Measurements from ENCODE around the gene SUGP2. TPM values are rescaled to one million over a fixed set of nuclear protein-coding genes. Genes with fewer than 3 reads are reported as not detected.

SUGP2 gene
- total RNA-seq, 1 experiment from 2014 or later: 48.9 TPM

DNA sequence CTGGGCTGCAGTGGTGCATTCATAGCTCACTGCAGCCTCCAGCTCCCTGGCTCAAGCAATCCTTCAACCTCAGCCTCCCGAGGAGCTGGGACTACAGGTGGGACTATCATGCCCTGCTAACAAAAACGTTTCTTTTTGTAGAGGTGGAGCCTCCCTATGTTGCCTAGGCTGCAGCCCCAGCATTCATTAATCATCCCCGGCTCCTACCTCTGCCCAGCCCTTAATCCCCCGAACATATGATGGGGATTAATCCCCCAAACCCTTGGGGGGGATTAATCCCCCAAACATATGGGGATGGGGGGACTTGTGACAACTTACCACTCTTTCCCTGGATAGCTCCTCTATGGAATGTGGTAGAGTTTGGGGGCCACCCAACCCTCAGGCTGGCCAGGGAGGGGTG is 45.9 kb downstream of the SUGP2 start:
- Histone ChIP-seq H3K4me3 (ENCODE audit: low read length) (no peak overlapping the region), H3K4me2 (ENCODE audit: low read length) (no peak overlapping the region), H3K27me3 (ENCODE audit: low read length) (no peaks in the 10 kb centered on the region), H4K20me1 (ENCODE audit: low read length) (no peaks in the 10 kb centered on the region), H3F3A (ENCODE audit: low read length, unreplicated experiment) (no peaks in the 10 kb centered on the region), H2AFZ (ENCODE audit: low read length) (no peak overlapping the region), H3K9me2 (replicated peaks; ENCODE audit: low read length) (no peaks in the 10 kb centered on the region), H3K36me3 (ENCODE audit: low read depth, low read length) (0 out of 2 replicates have a peak, but pooled peaks cover 4% of the 10 kb centered on the region), H3K79me2 (ENCODE audit: low read length) (no peaks in the 10 kb centered on the region), H3K9ac (ENCODE audit: low read length) (no peak overlapping the region), H3K9me3 (ENCODE audit: low read length) (no peaks in the 10 kb centered on the region), H3K4me1 (ENCODE audit: insufficient read depth, low read length) (no peaks in the 10 kb centered on the region), H3K27ac (ENCODE audit: low read length) (no peak overlapping the region)
- DNase-seq (no peak), ATAC-seq (peak; percentile 6; the same call in 1 of the 2 replicates)
- TF ChIP-seq EZH2phosphoT487 (IDR thresholded peaks at IDR 0.05; ENCODE audit: borderline replicate concordance, low read length) (no peak), EZH2 (IDR thresholded peaks at IDR 0.05; ENCODE audit: low read length, unreplicated experiment) (no peak)
- TF ChIP-seq, protein P1, sequence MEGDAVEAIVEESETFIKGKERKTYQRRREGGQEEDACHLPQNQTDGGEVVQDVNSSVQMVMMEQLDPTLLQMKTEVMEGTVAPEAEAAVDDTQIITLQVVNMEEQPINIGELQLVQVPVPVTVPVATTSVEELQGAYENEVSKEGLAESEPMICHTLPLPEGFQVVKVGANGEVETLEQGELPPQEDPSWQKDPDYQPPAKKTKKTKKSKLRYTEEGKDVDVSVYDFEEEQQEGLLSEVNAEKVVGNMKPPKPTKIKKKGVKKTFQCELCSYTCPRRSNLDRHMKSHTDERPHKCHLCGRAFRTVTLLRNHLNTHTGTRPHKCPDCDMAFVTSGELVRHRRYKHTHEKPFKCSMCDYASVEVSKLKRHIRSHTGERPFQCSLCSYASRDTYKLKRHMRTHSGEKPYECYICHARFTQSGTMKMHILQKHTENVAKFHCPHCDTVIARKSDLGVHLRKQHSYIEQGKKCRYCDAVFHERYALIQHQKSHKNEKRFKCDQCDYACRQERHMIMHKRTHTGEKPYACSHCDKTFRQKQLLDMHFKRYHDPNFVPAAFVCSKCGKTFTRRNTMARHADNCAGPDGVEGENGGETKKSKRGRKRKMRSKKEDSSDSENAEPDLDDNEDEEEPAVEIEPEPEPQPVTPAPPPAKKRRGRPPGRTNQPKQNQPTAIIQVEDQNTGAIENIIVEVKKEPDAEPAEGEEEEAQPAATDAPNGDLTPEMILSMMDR (conservative IDR thresholded peaks at IDR 0.05; ENCODE audit: low read depth, low read length): no peak
- BruUV-seq (replicated peaks): no TSS peak
- POLR2A ChIA-PET (ENCODE audit: unreplicated experiment): interaction anchor here (1.5 kb wide), 1 partner anchor 68 kb away, joined by 8 read pairs; the partner anchor contains the start of genes COPE and DDX49
- CTCF ChIA-PET: interaction anchor here (0.6 to 1.5 kb wide), 3 partner anchors 21 to 70 kb away, joined by 4 to 12 read pairs (median 8); partner anchors contain the start of genes COPE and DDX49
- intact Hi-C loops (cut with micrococcal nuclease): loop anchor here (2.0 kb wide), 1 partner anchor 17 kb away; no protein-coding TSS in a partner anchor

DNA sequence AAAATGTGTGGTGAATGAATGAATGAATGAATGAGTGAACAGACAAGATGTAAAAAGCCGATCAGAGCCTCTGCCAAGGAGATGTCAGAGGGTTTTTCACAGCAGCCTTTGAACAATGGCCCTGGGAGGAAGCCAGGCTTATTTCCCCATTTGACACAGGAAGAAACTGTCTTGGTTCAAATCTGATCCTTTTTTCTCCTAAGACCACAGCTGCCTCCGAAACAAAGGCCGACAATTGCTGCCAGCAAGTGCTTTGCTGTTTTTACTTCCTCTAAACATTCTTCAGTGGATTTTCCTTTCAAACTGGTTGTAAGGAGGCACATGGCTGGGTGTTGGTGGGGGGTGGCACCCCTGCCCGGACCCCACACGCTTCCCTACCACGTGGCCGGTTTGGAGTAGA is 48.1 kb downstream of the SUGP2 start:
- no peak overlapping the region for H2AFZ ChIP-seq (ENCODE audit: low read length)
- ATAC-seq: no peak
- H3K27ac ChIP-seq (ENCODE audit: low read length): no peak overlapping the region
- no peak overlapping the region for H3K4me3 ChIP-seq (ENCODE audit: low read length)
- H4K20me1 ChIP-seq (ENCODE audit: low read length): no peaks in the 10 kb centered on the region
- no peaks in the 10 kb centered on the region for H3F3A ChIP-seq (ENCODE audit: low read length, unreplicated experiment)
- H3K9me3 ChIP-seq (ENCODE audit: low read length): no peaks in the 10 kb centered on the region
- intact Hi-C loops (cut with micrococcal nuclease): no loop called here
- no peaks in the 10 kb centered on the region for H3K79me2 ChIP-seq (ENCODE audit: low read length)
- ChIA-PET POLR2A (ENCODE audit: unreplicated experiment) (no interaction called here), CTCF (no interaction called here)
- H3K27me3 ChIP-seq (ENCODE audit: low read length): no peaks in the 10 kb centered on the region
- H3K9me2 ChIP-seq (replicated peaks; ENCODE audit: low read length): no peaks in the 10 kb centered on the region
- no peaks in the 10 kb centered on the region for H3K36me3 ChIP-seq (ENCODE audit: low read depth, low read length)
- H3K4me2 ChIP-seq (ENCODE audit: low read length): no peak overlapping the region
- TF ChIP-seq, protein P1 (conservative IDR thresholded peaks at IDR 0.05; ENCODE audit: low read depth, low read length): no peak
- TF ChIP-seq EZH2phosphoT487 (IDR thresholded peaks at IDR 0.05; ENCODE audit: borderline replicate concordance, low read length) (no peak), EZH2 (IDR thresholded peaks at IDR 0.05; ENCODE audit: low read length, unreplicated experiment) (no peak)
- BruUV-seq (replicated peaks): no TSS peak
- no peaks in the 10 kb centered on the region for H3K4me1 ChIP-seq (ENCODE audit: insufficient read depth, low read length)
- no peak for DNase-seq
- no peak overlapping the region for H3K9ac ChIP-seq (ENCODE audit: low read length)

DNA sequence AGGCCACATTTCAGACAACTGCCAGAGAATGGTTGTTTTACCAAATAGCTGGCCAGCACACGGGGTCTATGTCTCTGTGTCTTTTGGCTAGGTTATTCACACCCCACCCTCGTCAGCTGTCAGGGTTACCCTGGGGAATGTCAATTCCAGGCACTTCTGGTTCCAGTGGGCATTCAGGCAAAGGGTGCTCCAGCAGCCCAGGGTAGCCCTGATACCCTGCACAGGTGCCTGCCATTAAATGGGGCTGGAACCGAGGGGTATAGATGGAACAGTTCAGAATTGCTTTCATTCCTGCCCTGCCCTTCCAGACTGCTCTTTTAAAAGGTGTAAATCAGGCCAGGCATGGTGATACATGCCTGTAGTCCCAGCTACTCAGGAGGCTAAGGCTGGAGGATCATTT is 49.1 kb downstream of the SUGP2 start:
- BruUV-seq (replicated peaks): no TSS peak
- H3K9ac ChIP-seq (ENCODE audit: low read length): no peak overlapping the region
- H3K36me3 ChIP-seq (ENCODE audit: low read depth, low read length): no peaks in the 10 kb centered on the region
- H3K4me3 ChIP-seq (ENCODE audit: low read length): no peak overlapping the region
- DNase-seq (no peak), ATAC-seq (no peak)
- H3K79me2 ChIP-seq (ENCODE audit: low read length): no peaks in the 10 kb centered on the region
- H3K9me2 ChIP-seq (replicated peaks; ENCODE audit: low read length): no peaks in the 10 kb centered on the region
- POLR2A ChIA-PET (ENCODE audit: unreplicated experiment): interaction anchor here (0.7 kb wide), 1 partner anchor 17 kb away, joined by 4 read pairs; no protein-coding TSS in a partner anchor
- no peaks in the 10 kb centered on the region for H3F3A ChIP-seq (ENCODE audit: low read length, unreplicated experiment)
- no peaks in the 10 kb centered on the region for H3K9me3 ChIP-seq (ENCODE audit: low read length)
- CTCF ChIA-PET: interaction anchor here (0.6 kb wide), 1 partner anchor 78 kb away, joined by 3 read pairs; no protein-coding TSS in a partner anchor
- no peak overlapping the region for H2AFZ ChIP-seq (ENCODE audit: low read length)
- H3K27me3 ChIP-seq (ENCODE audit: low read length): no peaks in the 10 kb centered on the region
- intact Hi-C loops (cut with micrococcal nuclease): no loop called here
- no peak overlapping the region for H3K27ac ChIP-seq (ENCODE audit: low read length)
- no peak overlapping the region for H3K4me2 ChIP-seq (ENCODE audit: low read length)
- H4K20me1 ChIP-seq (ENCODE audit: low read length): no peaks in the 10 kb centered on the region
- no peaks in the 10 kb centered on the region for H3K4me1 ChIP-seq (ENCODE audit: insufficient read depth, low read length)
- TF ChIP-seq, protein P1 (conservative IDR thresholded peaks at IDR 0.05; ENCODE audit: low read depth, low read length): no peak
- TF ChIP-seq EZH2phosphoT487 (IDR thresholded peaks at IDR 0.05; ENCODE audit: borderline replicate concordance, low read length) (no peak), EZH2 (IDR thresholded peaks at IDR 0.05; ENCODE audit: low read length, unreplicated experiment) (no peak)

Data from PC-3 (cell line).